ENCODE results near the gene PYCR2. TPM values are rescaled to one million over a fixed set of nuclear protein-coding genes. Genes with fewer than 3 reads are reported as not detected.
"Not testable (repeated sequence)": the region's sequence is repeated elsewhere in the genome, so short reads cannot be mapped to it uniquely, and the experiment has no call there.

Gene PYCR2
- total RNA-seq, result 100 to 1,000 TPM; 102 to 116 TPM
- 10 to 100 TPM; 73.6 to 86.6 TPM for polyA plus RNA-seq

DNA sequence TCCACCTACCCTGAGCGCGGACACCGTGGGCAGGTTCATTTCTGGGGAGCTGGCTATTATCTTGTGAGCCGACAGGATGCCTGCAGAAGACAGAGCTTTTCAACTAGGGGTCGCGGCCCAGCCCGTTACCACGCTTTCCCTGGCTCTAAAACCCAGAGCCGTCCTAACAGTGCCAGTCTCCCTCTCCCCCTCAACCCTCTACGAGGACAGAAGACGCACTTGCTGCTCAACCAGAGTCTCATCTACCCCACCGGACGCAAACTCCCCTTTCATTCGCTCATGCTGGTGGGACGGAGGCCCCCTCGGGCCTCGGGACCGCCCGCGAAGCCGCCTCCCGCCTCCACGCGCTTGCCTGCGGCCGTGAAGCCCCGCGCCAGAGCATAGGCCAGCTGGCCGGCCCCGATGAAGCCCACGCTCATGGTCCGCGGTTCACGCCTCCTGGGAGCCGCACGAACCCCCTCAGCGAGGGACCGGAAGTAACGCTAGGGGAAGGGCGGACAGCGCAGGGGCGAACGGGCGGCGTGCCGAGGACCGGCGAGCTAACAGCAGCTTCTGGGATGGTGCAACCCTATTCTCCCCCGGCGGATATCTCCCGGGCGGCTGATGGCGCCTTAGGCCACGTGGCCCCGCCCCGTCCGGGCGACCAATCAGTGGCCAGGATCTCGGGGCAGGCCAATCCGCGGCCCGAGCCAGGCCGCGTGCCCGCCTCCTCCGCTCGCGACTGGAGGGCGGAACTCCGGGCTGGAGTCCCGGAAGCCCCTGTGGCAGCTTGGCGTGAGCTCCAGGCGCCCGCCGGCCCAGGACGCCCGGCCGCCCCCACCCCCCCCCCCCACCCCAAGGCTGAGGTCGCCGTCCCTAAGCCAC, at the start of gene PYCR2:
PYCR2 (minus strand) TSS at position 559 of the 864 bp plus-strand sequence; CDS start at position 419, 140 bp downstream.
- peak within 1 kb of the TSS; percentile 94 to 96 for H3K4me3 ChIP-seq (ENCODE audit: low read length in 2 of 2)
- Mint-ChIP-seq H3K27me3 (no peaks in the 10 kb centered on the region), H3K4me3 (peak within 1 kb of the TSS; percentile 90 to 97 (median 94)), H3K36me3 (peaks cover 12 to 31% of the 10 kb centered on the region in 2 donors), H3K9me3 (no peaks in the 10 kb centered on the region), H3K4me1 (peaks cover 13 to 52% (median 28%) of the 10 kb centered on the region in 4 donors), H3K27ac (peak within 1 kb of the TSS; percentile 90 to 97 (median 95))
- H3K27me3 ChIP-seq (ENCODE audit: insufficient read depth, low read length), result no peaks in the 10 kb centered on the region
- H3K4me1 ChIP-seq (ENCODE audit: insufficient read depth, low read length), result peaks cover 68% of the 10 kb centered on the region
- H3K9me3 ChIP-seq (ENCODE audit: control insufficient read depth in 1 of 2, low read length in 2 of 2), result no peaks in the 10 kb centered on the region
- H3K27ac ChIP-seq (ENCODE audit: low read depth, low read length), result peak within 1 kb of the TSS; percentile 85
- intact Hi-C loops (cut with micrococcal nuclease), result loop anchor here (1.0 kb wide), 5 partner anchors 27 to 497 kb away; partner anchors contain the start of genes SDE2 and SRP9
- ChIA-PET CTCF (ENCODE audit: partially characterized antibody) (interaction anchor here (1.2 to 2.9 kb wide), 5 partner anchors 9 to 449 kb away, joined by 3 to 29 read pairs (median 6); partner anchors contain the start of genes SRP9 and TMEM63A), POLR2A (ENCODE audit: partially characterized antibody) (interaction anchor here (0.8 to 6.2 kb wide), 24 partner anchors 8 to 497 kb away, joined by 3 to 64 read pairs (median 4); partner anchors contain the start of genes H3-3A, LBR, PARP1 and SDE2)
- DNase-seq, result peak; percentile 93 to 96 (median 95)
- H3K36me3 ChIP-seq (ENCODE audit: insufficient read depth, low read length), result peaks cover 29% of the 10 kb centered on the region

DNA sequence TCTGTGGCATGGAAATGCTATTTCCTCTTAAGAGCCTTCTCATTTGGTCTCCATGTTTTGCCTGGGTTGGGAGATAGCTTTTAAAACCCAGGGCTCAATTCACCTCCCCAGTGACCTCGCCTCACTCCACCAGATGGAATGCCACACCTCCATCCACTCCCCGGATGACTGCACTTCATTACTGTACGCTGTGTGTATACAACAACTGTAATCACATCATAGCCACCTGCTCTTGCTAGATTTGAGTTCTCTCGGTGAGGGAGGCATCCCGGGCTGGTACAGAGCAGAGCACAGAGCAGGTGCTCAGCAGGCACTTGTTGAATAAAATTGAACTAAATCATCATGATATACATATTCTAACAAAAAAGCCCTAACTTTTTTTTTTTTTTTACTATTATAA, 49.1 kb upstream of the PYCR2 start:
- H3K27ac Mint-ChIP-seq, result no peak overlapping the region
- peaks cover 0 to 6% (median 4%) of the 10 kb centered on the region in 4 donors for H3K4me1 Mint-ChIP-seq
- Histone ChIP-seq H3K4me1 (ENCODE audit: insufficient read depth, low read length) (no peaks in the 10 kb centered on the region), H3K36me3 (ENCODE audit: insufficient read depth, low read length) (no peaks in the 10 kb centered on the region), H3K27ac (ENCODE audit: low read depth, low read length) (no peak overlapping the region), H3K9me3 (ENCODE audit: control insufficient read depth in 1 of 2, low read length in 2 of 2) (no peaks in the 10 kb centered on the region), H3K27me3 (ENCODE audit: insufficient read depth, low read length) (no peaks in the 10 kb centered on the region), H3K4me3 (ENCODE audit: low read length in 2 of 2) (no peak overlapping the region)
- H3K36me3 Mint-ChIP-seq, result peaks cover 5 to 9% of the 10 kb centered on the region in 2 donors
- ChIA-PET CTCF (ENCODE audit: partially characterized antibody) (interaction anchor here (0.9 to 6.0 kb wide), 6 partner anchors 10 to 655 kb away, joined by 3 to 48 read pairs (median 3); no protein-coding TSS in a partner anchor), POLR2A (ENCODE audit: partially characterized antibody) (no interaction called here)
- DNase-seq, result no peak
- H3K27me3 Mint-ChIP-seq, result no peaks in the 10 kb centered on the region
- no peak overlapping the region for H3K4me3 Mint-ChIP-seq
- H3K9me3 Mint-ChIP-seq, result peaks cover 0 to 1% (median 0%) of the 10 kb centered on the region in 8 donors
- intact Hi-C loops (cut with micrococcal nuclease), result no loop called here

- Histone ChIP-seq H3K27me3 (ENCODE audit: insufficient read depth, low read length) (no peaks in the 10 kb centered on the region), H3K4me1 (ENCODE audit: insufficient read depth, low read length) (no peaks in the 10 kb centered on the region), H3K4me3 (ENCODE audit: low read length in 2 of 2) (no peak overlapping the region), H3K9me3 (ENCODE audit: control insufficient read depth in 1 of 2, low read length in 2 of 2) (no peaks in the 10 kb centered on the region), H3K27ac (ENCODE audit: low read depth, low read length) (no peak overlapping the region), H3K36me3 (ENCODE audit: insufficient read depth, low read length) (no peaks in the 10 kb centered on the region)
- peaks cover 0 to 1% (median 0%) of the 10 kb centered on the region in 8 donors for H3K9me3 Mint-ChIP-seq
- no peaks in the 10 kb centered on the region for H3K27me3 Mint-ChIP-seq
- POLR2A ChIA-PET (ENCODE audit: partially characterized antibody), result interaction anchor here (0.5 kb wide), 1 partner anchor 75 kb away, joined by 3 read pairs; no protein-coding TSS in a partner anchor
- DNase-seq, result no peak
- intact Hi-C loops (cut with micrococcal nuclease), result no loop called here
- H3K4me3 Mint-ChIP-seq, result no peak overlapping the region
- CTCF ChIA-PET (ENCODE audit: partially characterized antibody), result interaction anchor here (1.0 to 6.0 kb wide), 4 partner anchors 15 to 497 kb away, joined by 3 to 48 read pairs (median 5); no protein-coding TSS in a partner anchor
- peaks cover 0 to 6% (median 4%) of the 10 kb centered on the region in 4 donors for H3K4me1 Mint-ChIP-seq
- H3K36me3 Mint-ChIP-seq, result peaks cover 4 to 8% of the 10 kb centered on the region in 2 donors
- peak overlapping the region in 1 of 7 donors; percentile 12 for H3K27ac Mint-ChIP-seq
Observed at GRCh38 chr1:225972344-225973152, 48.5 kb upstream of the PYCR2 start.

- H3K27me3 ChIP-seq (ENCODE audit: insufficient read depth, low read length); intact Hi-C loops (cut with micrococcal nuclease); H3K36me3 ChIP-seq (ENCODE audit: insufficient read depth, low read length); H3K4me1 ChIP-seq (ENCODE audit: insufficient read depth, low read length); H3K4me3 Mint-ChIP-seq; H3K4me3 ChIP-seq (ENCODE audit: low read length in 2 of 2); H3K27me3 Mint-ChIP-seq; POLR2A ChIA-PET (ENCODE audit: partially characterized antibody); H3K27ac ChIP-seq (ENCODE audit: low read depth, low read length); H3K4me1 Mint-ChIP-seq; H3K9me3 Mint-ChIP-seq; DNase-seq; H3K9me3 ChIP-seq (ENCODE audit: control insufficient read depth in 1 of 2, low read length in 2 of 2); H3K36me3 Mint-ChIP-seq: not testable (repeated sequence)
- CTCF ChIA-PET (ENCODE audit: partially characterized antibody), result interaction anchor here (1.1 to 1.2 kb wide), 4 partner anchors 9 to 494 kb away, joined by 3 to 4 read pairs (median 3); no protein-coding TSS in a partner anchor
- peak overlapping the region in 1 of 7 donors; percentile 2 for H3K27ac Mint-ChIP-seq
Observed at GRCh38 chr1:225970592-225971157, 46.6 kb upstream of the PYCR2 start.

GRCh38 chr1:225969751-225970150, 45.7 kb upstream of the PYCR2 start:
- DNase-seq; intact Hi-C loops (cut with micrococcal nuclease); H3K4me3 ChIP-seq (ENCODE audit: low read length in 2 of 2); H3K9me3 ChIP-seq (ENCODE audit: control insufficient read depth in 1 of 2, low read length in 2 of 2); H3K36me3 Mint-ChIP-seq; H3K36me3 ChIP-seq (ENCODE audit: insufficient read depth, low read length); H3K27me3 Mint-ChIP-seq; H3K27ac Mint-ChIP-seq; H3K4me1 Mint-ChIP-seq; POLR2A ChIA-PET (ENCODE audit: partially characterized antibody); H3K4me3 Mint-ChIP-seq; H3K27me3 ChIP-seq (ENCODE audit: insufficient read depth, low read length); H3K4me1 ChIP-seq (ENCODE audit: insufficient read depth, low read length); H3K9me3 Mint-ChIP-seq; H3K27ac ChIP-seq (ENCODE audit: low read depth, low read length): not testable (repeated sequence)
- CTCF ChIA-PET (ENCODE audit: partially characterized antibody), result interaction anchor here (1.1 to 1.2 kb wide), 3 partner anchors 9 to 156 kb away, joined by 3 read pairs; no protein-coding TSS in a partner anchor

DNA sequence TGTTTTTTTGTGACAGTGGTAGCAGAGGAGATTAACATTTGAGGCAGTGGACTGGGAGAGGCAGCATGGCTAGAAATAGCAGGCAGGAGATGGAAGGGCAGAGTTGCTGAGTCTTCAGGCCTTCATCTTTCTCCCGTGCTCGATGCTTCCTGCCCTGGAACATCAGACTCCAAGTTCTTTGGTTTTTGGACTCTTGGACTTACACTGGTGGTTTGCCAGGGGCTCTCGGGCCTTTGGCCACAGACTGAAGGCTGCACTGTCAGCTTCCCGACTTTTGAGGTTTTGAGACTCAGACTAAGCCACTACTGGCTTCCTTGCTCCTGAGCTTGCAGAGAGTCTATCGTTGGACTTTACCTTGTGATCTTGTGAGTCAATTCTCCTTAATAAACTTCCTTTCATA, 41.2 kb upstream of the PYCR2 start:
- no peaks in the 10 kb centered on the region for H3K27me3 ChIP-seq (ENCODE audit: insufficient read depth, low read length)
- H3K4me3 ChIP-seq (ENCODE audit: low read length in 2 of 2), result no peak overlapping the region
- Mint-ChIP-seq H3K4me3 (no peak overlapping the region), H3K27ac (no peak overlapping the region), H3K9me3 (peaks cover 0 to 1% (median 0%) of the 10 kb centered on the region in 8 donors), H3K36me3 (no peaks in the 10 kb centered on the region), H3K4me1 (peaks cover 0 to 5% (median 2%) of the 10 kb centered on the region in 4 donors), H3K27me3 (peaks cover 0 to 2% of the 10 kb centered on the region in 2 donors)
- intact Hi-C loops (cut with micrococcal nuclease), result no loop called here
- CTCF ChIA-PET (ENCODE audit: partially characterized antibody), result no interaction called here
- no peaks in the 10 kb centered on the region for H3K9me3 ChIP-seq (ENCODE audit: control insufficient read depth in 1 of 2, low read length in 2 of 2)
- POLR2A ChIA-PET (ENCODE audit: partially characterized antibody), result no interaction called here
- no peak for DNase-seq
- no peak overlapping the region for H3K27ac ChIP-seq (ENCODE audit: low read depth, low read length)
- H3K4me1 ChIP-seq (ENCODE audit: insufficient read depth, low read length), result peaks cover 4% of the 10 kb centered on the region
- no peaks in the 10 kb centered on the region for H3K36me3 ChIP-seq (ENCODE audit: insufficient read depth, low read length)

All from CD4-positive, alpha-beta memory T cell (primary cell).